Activated CD4-positive, alpha-beta memory T cell treated with anti-CD3 and anti-CD28 coated beads, Interleukin-2, amount 10 ng/mL, durations not matched to agents 7 days and 5 days (primary cell): ENCODE measurements around the gene TXNRD1. TPM values are rescaled to one million over a fixed set of nuclear protein-coding genes. Genes with fewer than 3 reads are reported as not detected.
A peak's percentile ranks its signal among the peaks of the same experiment; 100 is the strongest.
"Not testable (repeated sequence)": the region's sequence is repeated elsewhere in the genome, so short reads cannot be mapped to it uniquely, and the experiment has no call there.

Source experiments
- CTCF ChIA-PET: fragments of 350-600 bp; sonication (Branson Sonifier 250); formaldehyde crosslinking; loops from one replicate; lab custom pipeline; 2021; ENCODE audit warnings: antibody characterized with exemption, inconsistent platforms; lab: Charles Lee
- POLR2A ChIA-PET: fragments of 350-600 bp; sonication (Branson Sonifier 250); formaldehyde crosslinking; loops from one replicate; lab custom pipeline; 2021; ENCODE audit warnings: antibody characterized with exemption; lab: Charles Lee
- DNase-seq: peaks from one replicate; pipeline ENCODE4 v3.0.0-alpha.2; 2020
- H3K27ac Mint-ChIP-seq: one replicate; pipeline ENCODE4 v1.8.0; 2021; ENCODE audit warnings: mild to moderate bottlenecking, mixed read lengths
- H3K27me3 Mint-ChIP-seq: one replicate; pipeline ENCODE4 v1.8.0; 2021; ENCODE audit warnings: mixed read lengths
- H3K36me3 Mint-ChIP-seq: one replicate; pipeline ENCODE4 v1.8.0; 2021; ENCODE audit warnings: low read depth, mixed read lengths
- H3K4me1 Mint-ChIP-seq: one replicate; pipeline ENCODE4 v1.8.0; 2021; ENCODE audit warnings: mixed read lengths
- H3K4me3 Mint-ChIP-seq: one replicate; pipeline ENCODE4 v1.8.0; 2021; ENCODE audit warnings: mild to moderate bottlenecking, mixed read lengths
- H3K9me3 Mint-ChIP-seq: one replicate; pipeline ENCODE4 v1.8.0; 2021; ENCODE audit warnings: mixed read lengths
- total RNA-seq, 2 experiments: library from RNA; stranded (reverse); gene quantifications; one replicate each; pipeline ENCODE4 v1.2.3, GENCODE V29; 2021

Gene TXNRD1
- total RNA-seq, 2 experiments from 2014 or later, result 108 to 112 TPM

DNA sequence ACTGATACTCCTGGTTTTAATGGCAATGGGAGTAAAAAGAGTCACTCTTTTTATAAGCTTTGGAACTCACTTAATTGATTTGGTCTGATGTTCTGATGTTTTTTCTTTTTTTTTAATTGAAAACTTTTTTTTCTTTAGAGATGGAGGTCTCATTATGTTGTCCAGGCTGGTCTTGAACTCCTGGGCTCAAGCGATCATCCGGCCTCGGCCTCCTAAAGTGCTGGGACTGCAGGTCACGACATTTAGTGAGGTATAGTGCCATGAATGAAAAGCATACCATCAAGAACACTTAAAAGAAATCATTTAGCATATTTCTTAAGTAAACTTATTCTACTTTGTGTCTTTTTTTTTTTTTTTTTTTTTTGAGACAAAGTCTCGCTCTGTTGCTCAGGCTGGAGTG is 75.3 kb downstream of the TXNRD1 start:
- H3K27ac Mint-ChIP-seq, result no peak overlapping the region
- ChIA-PET CTCF (interaction anchor here (0.6 to 7.0 kb wide), 4 partner anchors 13 to 181 kb away, joined by 3 to 76 read pairs (median 20); partner anchors contain the start of genes EID3 and TXNRD1), POLR2A (interaction anchor here (4.9 to 8.2 kb wide), 3 partner anchors 9 to 73 kb away, joined by 33 to 151 read pairs (median 93); partner anchors contain the start of genes EID3 and TXNRD1)
- H3K4me1 Mint-ChIP-seq, result peaks cover 51% of the 10 kb centered on the region
- peaks cover 54% of the 10 kb centered on the region for H3K36me3 Mint-ChIP-seq
- no peak overlapping the region for H3K4me3 Mint-ChIP-seq
- H3K27me3 Mint-ChIP-seq, result no peaks in the 10 kb centered on the region
- H3K9me3 Mint-ChIP-seq, result no peaks in the 10 kb centered on the region
- DNase-seq, result no peak

DNA sequence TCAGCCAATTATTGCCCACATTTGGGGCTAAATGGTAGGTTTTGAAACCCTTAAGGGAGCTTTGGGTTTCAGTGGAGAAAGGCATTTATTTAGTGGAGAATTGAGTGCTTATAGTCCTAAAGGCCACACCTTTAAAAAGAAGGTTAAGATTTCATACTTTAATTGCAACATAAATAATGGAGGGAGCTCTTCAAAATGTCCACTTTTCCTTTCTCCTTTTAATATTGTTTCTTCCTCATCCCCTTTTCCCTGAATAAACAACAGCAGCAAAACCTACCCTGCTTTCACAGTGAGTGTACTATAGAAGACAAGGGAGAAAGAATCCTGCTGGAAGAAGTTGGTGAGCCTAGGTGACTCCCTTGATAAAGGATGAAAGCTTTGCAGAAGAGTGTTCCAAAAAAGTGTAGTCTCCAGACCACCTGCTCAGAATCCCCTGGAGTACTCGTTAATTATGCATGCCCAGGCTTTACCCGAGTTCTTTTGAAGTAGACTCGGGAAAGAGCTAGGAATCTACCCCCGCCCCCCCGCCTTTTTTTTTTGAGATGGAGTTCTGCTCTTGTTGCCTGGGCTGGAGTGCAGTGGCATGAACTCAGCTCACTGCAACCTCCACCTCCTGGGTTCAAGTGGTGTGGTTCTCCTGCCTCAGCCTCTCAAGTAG is 76.4 kb downstream of the TXNRD1 start:
- H3K9me3 Mint-ChIP-seq, result no peaks in the 10 kb centered on the region
- POLR2A ChIA-PET, result interaction anchor here (1.2 to 8.2 kb wide), 4 partner anchors 9 to 155 kb away, joined by 3 to 93 read pairs (median 6); partner anchors contain the start of genes EID3, NFYB and TXNRD1
- no peak for DNase-seq
- H3K27me3 Mint-ChIP-seq, result no peaks in the 10 kb centered on the region
- CTCF ChIA-PET, result interaction anchor here (0.7 to 1.3 kb wide), 4 partner anchors 76 to 193 kb away, joined by 3 to 5 read pairs (median 5); partner anchors contain the start of gene TXNRD1
- peaks cover 46% of the 10 kb centered on the region for H3K4me1 Mint-ChIP-seq
- H3K36me3 Mint-ChIP-seq, result peaks cover 59% of the 10 kb centered on the region
- H3K27ac Mint-ChIP-seq, result no peak overlapping the region
- H3K4me3 Mint-ChIP-seq, result no peak overlapping the region

DNA sequence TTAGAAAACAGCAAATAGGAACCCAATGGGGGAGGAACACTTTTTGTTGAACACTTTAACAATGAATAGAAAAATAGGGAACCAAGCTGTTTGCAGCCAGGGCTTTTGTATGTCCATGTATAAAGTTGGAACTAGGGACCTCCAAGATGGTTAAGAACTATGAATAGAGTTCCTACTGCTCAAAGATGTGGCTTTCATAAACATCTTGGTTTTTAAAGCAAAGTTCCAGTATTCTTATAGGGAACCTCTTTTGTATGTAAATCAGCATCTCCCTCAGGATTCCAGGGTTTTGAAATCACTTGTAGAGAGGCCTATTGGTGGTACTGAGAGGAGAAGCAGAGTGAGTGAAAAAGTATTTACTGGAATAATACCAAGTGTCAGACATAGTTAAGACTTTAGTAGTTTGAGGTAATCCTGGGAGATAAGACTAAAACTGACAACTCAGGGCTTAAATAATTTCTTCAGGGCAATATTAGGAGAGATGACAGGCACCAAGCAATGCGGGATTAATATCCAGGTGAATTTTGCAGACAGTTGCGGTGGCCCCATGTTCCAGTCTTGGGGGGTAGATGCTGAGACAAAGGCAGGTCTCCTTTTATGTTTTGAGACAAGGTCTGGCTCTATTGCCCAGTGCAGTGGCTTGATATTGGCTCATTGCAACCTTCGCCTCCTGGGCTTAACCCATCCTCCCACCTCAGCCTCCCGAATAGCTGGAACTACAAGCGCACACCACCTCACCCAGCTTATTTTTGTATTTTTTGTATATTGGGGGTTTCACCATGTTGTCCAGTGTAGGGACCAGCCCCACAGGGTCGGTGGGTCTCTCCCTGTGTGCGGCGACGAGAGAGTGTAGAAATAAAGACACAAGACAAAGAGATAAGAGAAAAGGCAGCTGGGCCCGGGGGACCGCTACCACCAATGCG is 77.6 kb downstream of the TXNRD1 start:
- DNase-seq, result no peak
- ChIA-PET CTCF (interaction anchor here (1.1 kb wide), 1 partner anchor 77 kb away, joined by 5 read pairs; the partner anchor contains the start of gene TXNRD1), POLR2A (interaction anchor here (0.6 to 8.2 kb wide), 4 partner anchors 11 to 364 kb away, joined by 3 to 93 read pairs (median 6); partner anchors contain the start of genes EID3, NFYB and TXNRD1)
- Mint-ChIP-seq H3K9me3 (no peaks in the 10 kb centered on the region), H3K36me3 (peaks cover 64% of the 10 kb centered on the region), H3K4me3 (no peak overlapping the region), H3K4me1 (peaks cover 53% of the 10 kb centered on the region), H3K27me3 (no peaks in the 10 kb centered on the region), H3K27ac (no peak overlapping the region)

DNA sequence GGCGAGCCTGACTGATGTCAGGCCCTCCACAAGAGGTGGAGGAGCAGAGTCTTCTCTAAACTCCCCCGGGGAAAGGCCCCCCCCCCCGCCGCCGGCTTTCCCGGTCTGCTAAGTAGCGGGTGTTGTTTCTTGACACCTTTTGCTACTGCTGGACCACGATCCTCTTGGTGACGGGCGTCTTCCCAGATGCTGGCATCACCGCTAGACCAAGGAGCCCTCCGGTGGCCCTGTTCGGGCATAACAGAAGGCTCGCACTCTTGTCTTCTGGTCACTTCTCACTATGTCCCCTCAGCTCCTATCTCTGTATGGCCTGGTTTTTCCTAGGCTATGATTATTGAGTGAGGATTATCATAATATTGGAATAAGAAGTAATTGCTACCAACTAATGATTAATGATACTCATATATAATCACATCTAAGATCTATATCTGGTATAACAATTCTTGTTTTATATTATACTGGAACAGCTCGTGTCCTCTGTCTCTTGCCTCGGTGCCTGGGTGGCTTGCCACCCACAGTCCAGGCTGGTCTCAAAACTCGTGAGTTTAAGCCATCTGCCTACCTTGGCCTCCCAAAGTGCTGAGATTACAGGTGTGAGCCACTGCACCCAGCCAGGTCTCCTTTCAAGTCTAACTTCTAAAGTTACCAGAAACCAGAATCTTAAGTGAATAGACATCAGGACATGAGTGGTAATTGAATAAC is 78.7 kb downstream of the TXNRD1 start:
- peaks cover 51% of the 10 kb centered on the region for H3K4me1 Mint-ChIP-seq
- H3K4me3 Mint-ChIP-seq, H3K9me3 Mint-ChIP-seq, DNase-seq, H3K27ac Mint-ChIP-seq, CTCF ChIA-PET, H3K27me3 Mint-ChIP-seq: not testable (repeated sequence)
- peaks cover 63% of the 10 kb centered on the region for H3K36me3 Mint-ChIP-seq
- POLR2A ChIA-PET, result interaction anchor here (2.2 kb wide), 1 partner anchor 10 kb away, joined by 9 read pairs; the partner anchor contains the start of gene EID3

DNA sequence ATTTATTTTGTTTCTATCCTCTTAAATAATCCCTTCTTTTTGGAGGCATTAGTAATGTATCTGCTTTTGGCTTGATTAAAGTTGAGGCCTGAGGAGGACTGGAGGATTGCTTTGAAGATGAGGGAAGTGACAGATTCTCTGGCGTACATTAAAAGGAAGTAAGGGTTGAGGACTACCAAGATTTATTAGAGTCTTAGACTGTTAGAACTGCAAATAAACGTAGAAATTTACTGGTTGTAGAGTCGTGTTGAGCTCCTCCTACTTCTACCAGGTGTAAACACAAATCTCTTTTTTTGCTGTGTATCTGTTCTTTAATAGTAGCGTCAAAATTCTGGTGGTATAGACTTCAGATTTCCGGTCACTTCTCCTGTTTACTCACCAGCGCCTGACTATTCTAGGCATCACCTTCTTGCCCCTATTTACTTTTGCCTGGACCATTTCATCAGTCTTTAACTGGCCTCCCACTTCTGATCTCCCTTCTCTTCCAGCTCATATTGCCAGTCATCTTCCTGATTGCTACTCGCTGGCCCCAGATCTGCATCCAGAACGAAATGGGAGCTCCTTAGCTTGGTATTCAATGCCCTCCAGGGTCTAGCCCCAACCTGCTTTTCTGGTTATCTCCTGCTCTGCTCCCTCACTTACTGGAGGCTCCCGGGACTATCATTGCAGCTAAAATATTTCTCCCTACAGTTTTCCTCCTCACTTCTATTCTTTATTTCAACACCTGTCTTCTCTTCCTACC is 79.5 kb downstream of the TXNRD1 start:
- H3K4me1 Mint-ChIP-seq, result peaks cover 55% of the 10 kb centered on the region
- ChIA-PET POLR2A (interaction anchor here (2.2 to 10.1 kb wide), 2 partner anchors 7 to 9 kb away, joined by 9 to 151 read pairs; partner anchors contain the start of gene EID3), CTCF (interaction anchor here (0.8 to 1.9 kb wide), 2 partner anchors 8 to 79 kb away, joined by 4 read pairs; partner anchors contain the start of gene TXNRD1)
- H3K4me3 Mint-ChIP-seq, result no peak overlapping the region
- no peak for DNase-seq
- peaks cover 68% of the 10 kb centered on the region for H3K36me3 Mint-ChIP-seq
- no peaks in the 10 kb centered on the region for H3K27me3 Mint-ChIP-seq
- H3K27ac Mint-ChIP-seq, result no peak overlapping the region
- no peaks in the 10 kb centered on the region for H3K9me3 Mint-ChIP-seq

DNA sequence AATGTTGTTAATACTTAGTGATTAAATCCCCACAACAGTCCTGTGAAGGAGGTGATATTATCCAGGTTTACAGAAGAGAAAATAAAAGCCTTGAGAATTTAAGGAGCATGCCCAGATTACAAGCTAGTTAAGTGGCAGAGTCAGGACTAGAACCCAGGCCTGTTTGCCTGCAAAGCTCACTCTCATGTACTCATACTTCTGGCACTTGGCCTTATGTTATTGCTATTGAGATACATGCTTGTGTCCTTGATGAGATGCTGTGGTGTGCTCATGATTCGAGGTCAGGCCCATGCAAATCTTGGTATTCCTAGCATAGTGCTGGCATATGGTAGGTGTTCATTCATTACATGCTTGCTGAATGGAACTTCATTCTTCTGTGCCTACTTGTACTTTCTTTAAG is 80.4 kb downstream of the TXNRD1 start:
- POLR2A ChIA-PET, result interaction anchor here (1.6 to 10.1 kb wide), 3 partner anchors 8 to 12 kb away, joined by 4 to 151 read pairs (median 9); partner anchors contain the start of gene EID3
- Mint-ChIP-seq H3K27me3 (no peaks in the 10 kb centered on the region), H3K4me1 (peaks cover 60% of the 10 kb centered on the region), H3K27ac (no peak overlapping the region), H3K9me3 (no peaks in the 10 kb centered on the region), H3K36me3 (peaks cover 75% of the 10 kb centered on the region), H3K4me3 (no peak overlapping the region)
- CTCF ChIA-PET, result interaction anchor here (1.9 kb wide), 1 partner anchor 9 kb away, joined by 4 read pairs; no protein-coding TSS in a partner anchor
- no peak for DNase-seq

DNA sequence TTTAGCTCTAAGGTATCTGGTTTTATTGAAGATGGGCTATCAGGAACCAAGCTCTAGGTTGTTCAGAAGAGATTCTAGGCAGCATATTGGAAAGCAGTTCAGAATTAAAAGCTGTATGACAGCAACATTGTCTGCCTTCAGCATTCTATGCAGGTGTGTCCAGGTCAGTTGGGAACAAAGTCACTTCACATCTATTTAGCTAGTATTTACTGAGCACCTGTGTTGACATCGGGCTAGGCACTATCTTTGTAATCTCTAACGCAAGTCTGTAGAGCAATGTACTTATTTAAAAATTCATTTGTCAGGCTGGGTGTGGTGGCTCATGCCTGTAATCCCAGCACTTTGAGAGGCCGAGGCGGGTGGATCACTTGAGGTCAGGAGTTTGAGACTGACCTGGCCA is 81.1 kb downstream of the TXNRD1 start:
- H3K9me3 Mint-ChIP-seq, result no peaks in the 10 kb centered on the region
- ChIA-PET POLR2A (interaction anchor here (1.6 to 10.1 kb wide), 3 partner anchors 7 to 13 kb away, joined by 4 to 151 read pairs (median 9); partner anchors contain the start of gene EID3), CTCF (interaction anchor here (1.9 kb wide), 1 partner anchor 10 kb away, joined by 4 read pairs; no protein-coding TSS in a partner anchor)
- DNase-seq, result no peak
- H3K27ac Mint-ChIP-seq, result no peak overlapping the region
- H3K4me1 Mint-ChIP-seq, result peaks cover 61% of the 10 kb centered on the region
- no peaks in the 10 kb centered on the region for H3K27me3 Mint-ChIP-seq
- H3K36me3 Mint-ChIP-seq, result peaks cover 76% of the 10 kb centered on the region
- H3K4me3 Mint-ChIP-seq, result no peak overlapping the region

DNA sequence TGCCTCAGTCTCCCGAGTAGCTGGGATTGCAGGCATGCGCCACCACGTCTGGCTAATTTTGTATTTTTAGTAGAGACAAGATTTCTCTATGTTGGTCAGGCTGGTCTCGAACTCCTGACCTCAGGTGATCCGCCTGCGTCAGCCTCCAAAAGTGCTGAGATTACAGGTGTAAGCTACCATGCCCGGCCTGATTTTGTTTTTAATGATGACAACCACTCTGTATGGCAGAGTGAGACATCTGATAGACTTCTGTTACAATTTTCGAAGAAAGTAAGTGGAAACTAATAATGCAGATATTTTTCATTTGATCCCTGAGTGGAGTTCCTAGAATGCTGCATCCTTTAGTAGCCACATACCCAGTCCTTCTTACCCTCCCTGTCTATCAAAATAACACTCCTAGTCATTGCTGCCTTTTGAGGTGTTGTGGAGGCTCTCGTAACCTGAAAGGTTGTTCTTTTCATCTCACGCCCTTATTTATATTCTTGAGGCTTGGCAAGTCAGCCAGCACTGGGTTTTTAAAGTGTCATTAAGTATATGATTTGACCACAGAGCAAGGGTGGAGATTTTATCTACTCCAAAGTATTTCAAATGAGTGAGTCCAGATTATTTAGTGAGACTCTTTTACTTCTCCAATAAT is 82.0 kb downstream of the TXNRD1 start:
- Mint-ChIP-seq H3K27ac (no peak overlapping the region), H3K36me3 (peaks cover 71% of the 10 kb centered on the region), H3K4me3 (no peak overlapping the region), H3K9me3 (no peaks in the 10 kb centered on the region), H3K27me3 (no peaks in the 10 kb centered on the region), H3K4me1 (peaks cover 58% of the 10 kb centered on the region)
- no peak for DNase-seq
- ChIA-PET CTCF (interaction anchor here (1.3 kb wide), 1 partner anchor 82 kb away, joined by 3 read pairs; the partner anchor contains the start of gene TXNRD1), POLR2A (interaction anchor here (1.6 to 10.1 kb wide), 2 partner anchors 9 to 13 kb away, joined by 4 to 151 read pairs; no protein-coding TSS in a partner anchor)

DNA sequence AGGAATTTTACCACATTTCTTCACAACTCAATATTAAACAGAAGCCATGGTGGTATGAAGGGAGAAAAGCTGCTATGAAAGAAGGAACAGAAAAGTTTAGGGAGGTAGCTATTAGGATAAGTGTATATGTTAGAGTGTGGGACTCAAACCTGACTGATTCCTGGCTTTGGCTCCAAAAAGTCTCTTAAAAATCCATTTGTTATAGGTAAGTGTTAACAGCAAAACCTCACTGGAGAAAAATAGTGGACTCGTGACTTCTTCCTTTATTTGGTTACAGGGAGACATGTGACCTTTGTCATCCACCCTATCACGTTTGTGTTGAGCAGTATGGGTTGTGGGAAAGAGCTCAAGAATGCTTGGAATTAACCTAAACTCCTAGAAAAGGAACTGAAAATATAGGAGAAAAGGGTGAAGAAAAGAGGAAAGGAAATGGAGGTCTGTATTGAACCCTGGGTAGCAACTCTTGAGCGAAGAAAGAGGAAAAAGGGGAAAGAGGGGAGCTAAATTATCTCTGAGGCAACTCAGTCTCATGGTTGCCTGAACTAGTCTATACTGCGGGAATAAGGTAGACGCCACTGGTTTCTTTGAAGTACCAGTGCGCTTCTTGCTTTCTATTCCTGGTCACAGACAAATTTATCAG is 84.4 kb downstream of the TXNRD1 start:
- Mint-ChIP-seq H3K9me3 (no peaks in the 10 kb centered on the region), H3K27ac (no peak overlapping the region), H3K4me3 (no peak overlapping the region), H3K4me1 (peaks cover 68% of the 10 kb centered on the region), H3K27me3 (no peaks in the 10 kb centered on the region), H3K36me3 (peaks cover 63% of the 10 kb centered on the region)
- POLR2A ChIA-PET, result interaction anchor here (1.3 to 10.1 kb wide), 2 partner anchors 8 to 12 kb away, joined by 3 to 151 read pairs; no protein-coding TSS in a partner anchor
- CTCF ChIA-PET, result interaction anchor here (0.7 kb wide), 1 partner anchor 28 kb away, joined by 4 read pairs; no protein-coding TSS in a partner anchor
- no peak for DNase-seq

DNA sequence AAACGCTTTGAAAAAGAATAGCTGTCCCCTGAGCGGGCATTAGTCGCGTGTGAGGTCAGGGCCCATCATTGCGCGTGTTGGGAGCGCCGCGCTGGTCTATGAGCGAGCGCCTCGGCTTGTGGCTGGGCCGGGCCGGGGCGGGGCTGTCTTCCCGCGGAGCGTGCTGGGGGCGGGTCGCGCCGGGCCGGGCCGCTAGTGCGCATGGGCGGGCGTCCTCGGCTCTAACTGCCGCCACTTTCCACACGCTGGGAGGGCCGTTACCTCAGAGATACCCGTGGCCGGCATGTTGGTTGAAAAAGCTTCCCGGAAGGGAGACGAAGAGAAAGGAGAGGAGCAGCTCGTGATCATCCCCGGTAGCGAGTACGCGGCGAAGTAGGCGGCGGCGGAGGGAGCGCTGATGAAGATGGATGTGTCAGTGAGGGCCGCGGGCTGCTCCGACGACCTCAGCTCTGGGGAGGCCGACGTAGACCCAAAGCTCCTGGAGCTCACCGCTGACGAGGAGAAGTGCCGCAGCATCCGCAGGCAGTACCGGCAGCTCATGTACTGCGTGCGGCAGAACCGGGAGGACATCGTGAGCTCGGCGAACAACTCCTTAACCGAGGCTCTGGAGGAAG is 88.1 kb downstream of the TXNRD1 start, which contains the start of gene EID3:
Gene EID3, plus strand, starts transcription at position 202 of the 614 bp plus-strand sequence. Its CDS starts 196 bp downstream, at position 398.
- Mint-ChIP-seq H3K27ac (peak within 1 kb of the TSS; percentile 94), H3K4me3 (peak within 1 kb of the TSS; percentile 83), H3K4me1 (peaks cover 71% of the 10 kb centered on the region), H3K9me3 (no peaks in the 10 kb centered on the region), H3K27me3 (no peaks in the 10 kb centered on the region), H3K36me3 (peaks cover 61% of the 10 kb centered on the region)
- peak; percentile 92 for DNase-seq
- ChIA-PET CTCF (interaction anchor here (0.5 to 2.9 kb wide), 6 partner anchors 15 to 88 kb away, joined by 3 to 34 read pairs (median 4); partner anchors contain the start of gene TXNRD1), POLR2A (interaction anchor here (0.6 to 10.1 kb wide), 20 partner anchors 8 to 1028 kb away, joined by 3 to 151 read pairs (median 4); partner anchors contain the start of genes HCFC2, NFYB, TDG and WASHC4)
